GM21825 (cell line): Measurements from ENCODE around the gene TNIK.
"Not testable (repeated sequence)": the region's sequence is repeated elsewhere in the genome, so short reads cannot be mapped to it uniquely, and the experiment has no call there.

Experiments used
- ATAC-seq: cut with Tn5 transposase; IDR thresholded peaks from one replicate; pipeline ENCODE4 v1.9.1; 2021; ENCODE audit warnings: mild to moderate bottlenecking, moderate library complexity; ENCODE audit not compliant: unreplicated experiment

The TNIK gene

GRCh38 chr3:171446801-171447578 is 13.2 kb downstream of the TNIK start:
- ATAC-seq, result no peak

- no peak for ATAC-seq
Measured at GRCh38 chr3:171446301-171446700, 13.9 kb downstream of the TNIK start.

DNA sequence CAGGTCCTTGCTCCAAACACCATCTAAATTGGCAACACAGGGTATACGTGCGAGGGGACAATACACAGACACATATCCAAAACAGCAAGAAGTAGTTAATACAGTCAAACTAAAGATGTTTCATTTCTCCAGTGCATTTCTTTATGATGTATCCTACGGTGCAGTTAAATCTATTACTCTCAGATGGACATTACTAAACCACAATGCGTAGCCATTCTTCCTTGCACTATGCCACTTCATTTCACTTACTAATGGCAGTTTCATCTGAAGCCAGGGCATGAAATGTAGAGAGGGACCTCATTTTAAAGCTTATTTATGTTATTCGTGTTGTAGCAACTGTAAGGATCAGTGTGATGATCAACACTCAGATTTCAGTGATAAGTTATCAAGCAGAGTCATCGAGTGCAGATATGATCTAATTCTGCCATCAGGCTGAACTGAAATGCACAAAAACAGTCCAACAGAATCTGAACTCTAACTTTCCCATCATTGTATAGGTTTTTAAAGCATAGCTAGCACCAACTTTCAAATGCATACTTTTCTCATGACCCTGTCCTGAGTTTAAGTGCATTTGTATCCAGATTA is 14.5 kb downstream of the TNIK start:
- no peak for ATAC-seq

DNA sequence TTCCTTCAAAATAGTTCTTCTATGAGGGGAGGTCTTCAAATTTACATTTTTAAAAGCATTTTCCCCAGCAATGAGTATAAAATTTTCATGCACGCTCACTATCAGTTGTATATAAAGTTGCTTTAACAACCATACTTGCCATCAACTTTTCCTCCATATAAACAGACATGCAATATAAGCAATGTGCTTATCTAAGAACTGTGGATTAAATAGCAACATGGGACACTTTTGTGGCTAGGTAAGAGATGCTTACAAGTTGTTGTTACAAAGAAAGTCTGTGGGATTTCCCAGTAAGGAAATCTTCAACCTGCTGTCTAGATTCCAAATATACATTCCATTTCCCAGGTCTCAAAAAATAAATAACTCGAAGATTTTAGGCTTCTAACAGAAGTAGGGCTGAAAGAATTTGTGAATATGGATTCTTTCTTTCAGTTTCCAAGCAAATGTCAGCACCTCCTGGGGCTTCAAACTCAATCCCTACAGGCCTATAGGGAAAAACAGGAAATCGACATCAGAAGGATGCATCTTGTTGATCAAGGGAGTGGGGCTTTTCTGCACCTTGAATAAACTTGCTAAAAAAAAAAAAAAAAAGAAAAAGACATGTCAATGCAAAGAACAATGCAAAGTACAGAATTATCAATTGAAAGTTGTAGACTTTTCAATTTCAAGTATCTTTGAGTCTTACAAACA is 16.1 kb downstream of the TNIK start:
- no peak for ATAC-seq

GRCh38 chr3:171443211-171443957 is 16.8 kb downstream of the TNIK start:
- no peak for ATAC-seq

DNA sequence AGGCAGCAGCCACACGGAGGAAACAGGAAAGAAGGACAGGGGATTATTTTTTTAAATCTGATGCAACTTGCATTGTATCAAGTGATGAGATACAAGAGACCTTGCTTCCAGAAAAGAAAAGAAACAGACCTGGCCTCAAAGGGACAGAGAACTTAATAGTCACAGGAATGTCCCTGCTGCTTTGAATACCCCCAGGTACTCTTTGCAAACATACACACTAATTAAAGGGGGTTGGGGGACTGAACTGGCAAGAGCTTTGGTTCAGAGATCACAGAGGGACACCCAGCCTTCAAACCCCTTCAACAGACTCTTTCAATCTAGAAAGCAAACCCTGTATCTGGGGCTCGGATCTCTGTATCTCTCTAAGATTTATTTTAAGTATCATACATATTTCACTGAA is 18.0 kb downstream of the TNIK start:
- ATAC-seq, result no peak

- ATAC-seq, result no peak
Measured at GRCh38 chr3:171441381-171441780, 18.8 kb downstream of the TNIK start.

DNA sequence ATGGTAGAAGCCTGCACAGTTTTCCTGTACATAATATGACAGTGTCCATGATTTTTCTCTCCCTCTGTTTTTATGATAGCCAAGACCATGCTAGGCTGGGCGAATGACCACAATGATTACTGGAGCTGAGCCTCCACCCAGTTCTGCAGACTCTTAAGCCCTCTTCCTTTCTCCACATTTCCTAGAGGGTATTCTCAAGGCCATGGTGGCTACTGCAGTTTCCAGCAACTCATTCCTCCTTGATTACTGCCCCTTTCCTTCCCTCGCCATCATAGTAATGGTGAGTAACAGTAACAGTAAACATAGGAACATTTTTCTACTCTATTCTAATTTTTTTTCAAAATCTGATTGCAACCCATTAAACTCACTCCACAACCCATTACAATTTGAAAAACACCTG is 20.2 kb downstream of the TNIK start:
- no peak for ATAC-seq

GRCh38 chr3:171437115-171437756 is 23.0 kb downstream of the TNIK start:
- no peak for ATAC-seq

DNA sequence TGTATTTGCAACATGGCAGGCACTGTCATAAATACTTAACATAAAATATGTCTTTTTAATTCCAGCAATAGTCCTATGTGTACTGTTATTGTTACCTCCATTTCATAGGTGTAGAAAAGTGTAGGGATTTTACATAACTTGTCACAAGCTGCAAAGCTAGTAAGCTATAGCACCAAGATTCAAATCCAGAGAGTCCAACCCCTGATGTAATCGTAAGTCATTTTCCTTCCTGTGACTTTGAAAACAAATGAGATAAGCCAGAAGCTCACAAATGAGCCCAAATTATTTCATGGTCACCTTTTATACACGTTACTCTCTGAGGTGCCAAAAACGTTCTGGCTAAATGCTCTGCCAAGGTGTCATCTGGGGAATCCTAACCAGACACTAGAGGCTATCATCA is 23.8 kb downstream of the TNIK start:
- ATAC-seq, result no peak

DNA sequence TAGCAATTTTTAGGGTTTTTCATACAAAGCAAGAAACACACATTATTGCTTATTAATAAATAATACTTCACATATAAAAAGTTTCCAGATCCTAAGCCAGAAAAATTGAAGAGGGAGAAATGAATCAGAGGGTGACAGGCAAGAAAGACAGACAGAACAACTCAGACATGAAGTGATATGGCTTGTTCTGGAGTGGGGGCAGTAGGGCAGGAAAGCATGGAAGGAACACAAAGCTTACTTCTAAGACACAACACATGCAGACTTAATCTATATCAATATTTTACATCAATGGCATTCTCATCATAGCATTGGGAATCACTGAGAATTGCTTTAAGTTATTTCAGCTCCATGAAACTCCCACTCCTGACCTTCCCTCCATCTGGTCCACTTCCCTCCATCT is 24.4 kb downstream of the TNIK start:
- no peak for ATAC-seq

DNA sequence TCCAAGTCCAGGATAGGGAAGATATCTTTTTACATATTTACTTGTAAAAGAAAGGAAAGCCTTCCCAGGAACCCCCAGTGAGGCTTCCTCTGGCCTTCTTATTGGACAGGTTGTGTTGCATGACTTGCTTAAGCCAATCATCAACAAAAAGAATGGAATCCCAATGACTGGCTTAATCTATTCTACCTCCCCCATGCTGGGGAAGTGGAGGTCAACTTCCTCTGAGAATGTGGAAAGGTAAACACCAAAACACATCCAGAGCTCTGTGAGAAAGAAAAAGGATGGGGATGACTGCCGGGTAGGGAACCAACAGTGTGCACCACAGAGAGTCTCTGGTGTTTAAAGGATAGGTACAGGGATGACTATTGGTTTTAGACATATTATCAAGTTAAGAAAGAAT is 25.1 kb downstream of the TNIK start:
- ATAC-seq, result no peak

GRCh38 chr3:171432548-171432947 is 27.7 kb downstream of the TNIK start:
- no peak for ATAC-seq

GRCh38 chr3:171431550-171431949 is 28.7 kb downstream of the TNIK start:
- no peak for ATAC-seq

- ATAC-seq, result no peak
Measured at GRCh38 chr3:171430530-171430929, 29.7 kb downstream of the TNIK start.

DNA sequence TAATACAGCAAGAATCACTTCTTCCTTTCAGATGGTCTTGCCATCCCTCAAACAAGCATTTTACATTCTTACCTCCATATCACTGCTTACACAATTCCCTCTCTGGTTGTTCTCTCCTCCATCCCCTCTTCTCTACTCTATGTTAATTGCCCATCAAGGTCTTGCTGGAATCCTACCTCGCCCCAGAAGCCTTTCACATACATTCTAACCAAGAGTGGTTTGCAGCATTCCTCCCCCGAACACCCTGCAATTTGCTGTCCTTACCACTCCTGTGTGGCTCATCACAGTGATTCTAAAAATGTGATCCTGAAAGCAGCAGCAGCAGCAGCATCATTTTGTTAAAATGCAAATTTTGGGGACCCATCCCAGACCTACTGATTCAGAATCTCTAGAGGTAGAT is 30.6 kb downstream of the TNIK start:
- ATAC-seq, result no peak

GRCh38 chr3:171428892-171429291 is 31.3 kb downstream of the TNIK start:
- no peak for ATAC-seq

DNA sequence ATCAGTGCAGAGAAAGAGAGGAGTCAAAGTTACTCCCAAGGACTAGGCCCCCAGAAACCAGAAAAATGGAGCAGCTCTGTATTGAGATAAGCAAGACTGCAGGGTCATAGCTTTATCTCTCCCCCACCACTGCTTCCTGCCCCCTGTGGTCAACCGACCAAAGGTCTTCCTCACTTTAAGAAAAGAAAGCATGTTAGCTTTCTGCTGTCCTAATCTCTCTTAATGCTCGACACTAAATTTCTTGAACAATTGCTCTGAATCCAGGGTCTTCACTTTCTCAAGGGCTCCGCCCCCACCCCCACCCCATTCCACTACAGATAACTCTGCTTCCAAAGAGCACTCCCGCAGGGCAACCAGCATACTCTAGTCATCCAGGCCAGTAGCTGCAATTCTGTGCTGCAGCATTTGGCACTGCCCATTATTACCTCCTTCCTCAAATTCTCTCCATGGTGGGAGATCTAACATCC is 31.9 kb downstream of the TNIK start:
- no peak for ATAC-seq

GRCh38 chr3:171427771-171428320 is 32.4 kb downstream of the TNIK start:
- no peak for ATAC-seq

DNA sequence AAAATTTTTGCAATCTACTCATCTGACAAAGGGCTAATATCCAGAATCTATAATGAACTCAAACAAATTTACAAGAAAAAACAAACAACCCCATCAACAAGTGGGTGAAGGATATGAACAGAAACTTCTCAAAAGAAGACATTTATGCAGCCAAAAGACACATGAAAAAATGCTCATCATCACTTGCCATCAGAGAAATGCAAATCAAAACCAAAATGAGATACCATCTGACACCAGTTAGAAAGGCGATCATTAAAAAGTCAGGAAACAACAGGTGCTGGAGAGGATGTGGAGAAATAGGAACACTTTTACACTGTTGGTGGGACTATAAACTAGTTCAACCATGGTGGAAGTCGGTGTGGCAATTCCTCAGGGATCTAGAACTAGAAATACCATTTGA is 36.1 kb downstream of the TNIK start:
- ATAC-seq, result not testable (repeated sequence)

GRCh38 chr3:171422855-171423254 is 37.4 kb downstream of the TNIK start:
- not testable (repeated sequence) for ATAC-seq
